HL-60/S4 treated with phorbol 12-myristate 13-acetate at 8.2 ng/mL for 4 days and 3 days (cell line): ENCODE measurements around the gene THEMIS.
"Not testable (repeated sequence)": the region's sequence is repeated elsewhere in the genome, so short reads cannot be mapped to it uniquely, and the experiment has no call there.

Source experiments
- in situ Hi-C: fragments of 300-500 bp; cut with MboI; formaldehyde crosslinking; loops from 2 replicates; pipeline ENCODE4 v1.15.0; 2022; ENCODE audit warnings: low sequenced_read_pairs

THEMIS gene

DNA sequence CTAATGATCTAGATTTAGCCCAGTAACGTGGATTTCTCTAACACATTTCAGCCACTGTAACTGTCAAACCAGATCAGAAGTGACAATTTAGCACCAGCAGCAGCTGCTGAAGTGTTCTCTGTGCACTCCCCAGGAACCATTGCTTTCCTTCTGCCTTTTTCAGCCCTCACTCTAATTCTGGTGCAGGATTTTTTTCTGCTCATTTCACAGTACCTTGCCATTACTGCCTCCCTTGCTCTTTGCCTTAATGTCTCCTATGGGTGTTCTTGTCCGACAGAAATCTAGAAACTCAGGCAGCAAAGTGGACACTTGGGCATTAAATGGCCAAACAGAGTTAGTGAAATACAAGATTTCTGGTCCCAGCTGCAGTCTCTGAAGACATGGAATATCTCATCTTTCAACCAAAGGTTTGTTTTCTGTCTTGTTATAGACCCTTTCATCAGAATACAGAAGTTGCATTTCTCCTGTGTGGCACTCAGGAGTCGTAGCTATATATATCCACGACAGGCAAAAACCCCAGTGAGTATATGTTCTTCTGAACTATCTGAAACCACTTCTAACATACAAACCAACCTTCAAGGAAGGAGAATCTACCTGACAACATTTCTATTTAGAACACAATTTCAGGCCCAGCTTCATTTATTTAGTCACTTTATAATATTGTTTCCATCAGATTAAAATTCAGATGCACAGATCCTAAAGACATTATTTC lies 92.9 kb downstream of the THEMIS start:
- in situ Hi-C loops = no loop called here

DNA sequence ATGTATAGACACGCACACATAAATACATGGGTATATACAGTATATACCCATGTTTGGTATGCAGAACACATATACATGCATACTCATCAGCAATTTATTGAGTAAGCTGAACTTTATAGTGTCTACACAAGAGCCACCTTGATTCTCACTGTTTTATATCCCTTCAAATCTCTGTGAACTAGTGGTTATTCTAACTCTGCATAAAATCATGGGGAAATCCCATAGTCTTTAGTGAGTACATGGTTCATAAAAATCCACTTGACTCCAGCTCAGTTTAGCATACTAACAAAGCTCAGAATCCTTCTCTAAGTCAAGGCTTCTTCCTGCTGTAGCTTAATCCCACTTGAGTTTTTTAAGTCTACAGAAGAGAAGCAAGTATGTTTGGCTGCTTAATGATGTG lies 104.1 kb downstream of the THEMIS start:
- in situ Hi-C loops = no loop called here

DNA sequence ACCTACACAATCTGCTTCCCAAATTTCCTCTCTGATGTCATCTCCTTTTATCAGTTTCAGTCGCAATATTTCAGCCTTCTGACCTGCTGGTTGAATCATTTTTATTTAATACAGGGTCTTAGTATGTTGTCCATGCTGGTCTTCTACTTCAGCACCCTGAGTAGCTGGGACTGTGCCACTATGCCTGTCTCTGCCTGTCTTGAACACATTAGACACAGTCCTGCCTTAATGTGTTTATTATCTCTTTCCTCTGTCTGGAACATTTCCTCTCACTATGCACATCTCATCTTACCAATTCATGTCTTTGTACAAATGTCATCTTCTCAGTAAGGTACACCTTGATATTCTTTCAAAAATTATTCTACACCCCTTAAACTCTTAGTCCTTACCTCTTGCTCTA lies 106.5 kb downstream of the THEMIS start:
- in situ Hi-C loops = no loop called here

DNA sequence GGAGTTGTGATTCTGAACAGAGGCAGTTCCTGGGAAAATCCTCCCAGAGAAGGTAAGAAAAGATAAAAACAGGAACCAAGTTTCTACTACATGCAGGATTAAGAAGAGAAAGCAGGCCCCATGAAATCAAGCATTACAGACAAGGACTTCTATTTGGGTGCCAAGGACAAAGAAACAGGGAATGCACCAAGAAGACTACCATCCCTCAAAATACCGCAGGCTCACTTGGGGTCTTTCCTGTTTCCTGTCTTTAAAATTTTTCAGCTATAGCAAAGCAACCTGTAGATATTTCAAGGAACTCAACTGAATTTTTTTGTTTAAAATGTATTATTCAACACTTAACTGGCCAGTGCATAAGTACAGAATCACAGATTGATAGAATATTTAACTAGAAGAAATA lies 107.5 kb downstream of the THEMIS start:
- in situ Hi-C loops = no loop called here

DNA sequence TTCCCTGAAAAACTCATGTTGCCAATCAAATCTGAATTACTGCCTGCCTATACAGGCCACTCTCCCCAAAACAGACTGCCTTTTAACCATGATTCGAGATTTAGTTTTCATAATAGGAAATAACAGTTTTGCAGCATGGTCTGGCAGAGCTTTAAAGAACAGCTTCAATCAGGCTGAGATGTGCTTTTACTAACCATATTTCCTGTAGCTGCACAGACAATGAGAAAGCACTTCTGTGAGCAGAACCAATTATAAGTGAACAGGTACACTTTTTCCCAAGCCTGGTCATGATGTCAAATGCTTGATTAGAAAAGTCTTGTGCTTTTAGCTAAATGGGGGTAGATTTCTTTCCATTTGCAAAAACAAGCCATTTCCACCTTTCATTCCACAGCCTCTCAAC lies 108.2 kb downstream of the THEMIS start:
- in situ Hi-C loops = no loop called here

DNA sequence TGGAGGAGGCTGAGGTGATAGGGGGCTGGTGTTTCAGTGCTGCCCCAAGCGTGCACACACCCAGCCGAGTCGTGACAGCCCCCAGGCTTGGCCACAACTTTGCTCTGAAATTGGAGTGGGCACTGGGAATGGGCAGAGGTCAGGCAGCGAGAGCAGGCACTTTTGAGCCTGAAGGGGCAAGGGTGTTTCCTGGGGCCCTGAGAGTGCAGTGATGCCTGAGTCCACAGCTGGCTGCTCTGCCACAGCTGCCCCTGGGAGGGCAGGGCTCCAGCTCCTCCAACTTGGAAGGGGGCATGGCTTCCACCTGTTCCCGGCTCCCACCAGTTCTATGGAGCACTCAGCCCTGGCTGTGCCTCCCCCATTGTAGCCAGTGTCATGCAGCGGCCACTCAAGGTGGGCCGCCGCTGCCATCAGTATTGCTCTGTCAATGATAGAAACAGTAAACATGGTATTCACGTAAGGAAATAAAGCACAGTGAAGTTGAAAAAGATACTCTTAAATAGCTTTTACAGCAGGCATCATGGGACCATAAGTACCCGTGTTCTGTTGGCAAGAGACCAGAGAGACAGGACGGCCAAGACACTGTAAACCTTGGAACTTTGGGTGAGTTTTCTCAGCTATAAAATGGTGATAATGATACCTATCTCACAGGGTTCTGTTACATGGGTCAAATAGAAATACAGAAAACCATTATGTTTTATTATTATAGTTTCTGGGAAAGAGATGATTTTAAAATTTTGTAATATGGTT lies 108.9 kb downstream of the THEMIS start:
- in situ Hi-C loops = no loop called here

DNA sequence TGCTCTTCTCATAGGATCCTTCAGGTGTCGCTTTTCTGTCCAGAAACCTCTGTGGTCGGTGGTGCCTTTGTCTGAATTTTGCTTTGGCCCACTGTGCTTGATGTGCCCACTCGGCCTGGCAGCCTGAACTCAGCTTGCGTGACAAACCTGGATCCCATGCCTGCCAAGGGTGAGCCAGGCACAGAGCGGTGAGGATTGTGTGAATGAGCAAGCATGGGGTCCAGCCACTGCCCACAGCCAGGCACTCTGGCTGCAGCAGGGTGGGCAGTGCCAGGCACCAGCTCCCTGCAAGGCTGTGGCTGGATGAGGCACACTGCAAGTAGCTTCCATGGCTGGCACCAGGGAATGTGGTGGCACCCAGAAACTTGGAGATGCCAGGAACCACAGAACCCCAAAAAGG lies 110.3 kb downstream of the THEMIS start:
- in situ Hi-C loops = no loop called here

DNA sequence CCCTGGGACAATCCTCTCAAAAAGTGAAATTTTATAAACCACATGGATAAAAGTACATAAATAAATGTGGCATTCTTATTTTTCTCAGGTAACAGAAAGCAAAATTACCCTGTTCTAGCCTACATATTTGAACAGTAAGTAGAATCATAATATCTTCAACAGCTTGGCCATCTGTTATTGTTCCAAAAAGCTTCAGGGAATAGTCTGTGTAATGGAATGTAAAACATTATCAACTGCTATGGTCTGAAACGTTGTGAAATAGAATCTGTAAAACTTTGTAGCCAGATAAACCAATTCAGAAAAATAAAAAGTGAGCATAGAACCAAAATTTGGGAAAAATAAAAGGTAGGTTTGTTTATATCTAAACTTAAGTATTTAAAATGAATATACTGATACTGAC lies 114.7 kb downstream of the THEMIS start:
- in situ Hi-C loops = no loop called here

DNA sequence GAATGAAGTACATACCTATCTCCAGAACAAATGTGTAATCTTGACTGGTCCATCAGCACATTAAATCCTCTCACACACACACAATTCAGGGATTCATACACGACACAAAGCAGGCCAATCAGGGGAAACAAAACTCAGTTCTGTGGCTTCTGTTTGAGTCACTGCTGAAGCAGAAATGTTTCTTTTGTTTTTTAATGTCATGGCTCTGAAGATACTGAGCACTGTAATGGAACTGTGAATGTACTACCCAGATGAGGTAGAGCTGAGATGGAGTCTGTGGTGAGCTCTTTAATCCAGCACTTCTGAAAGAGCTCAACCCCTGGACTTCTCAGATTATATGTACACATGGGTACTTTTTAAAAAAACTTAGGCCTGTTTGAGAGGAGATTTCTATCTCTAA lies 116.4 kb downstream of the THEMIS start:
- in situ Hi-C loops = no loop called here

DNA sequence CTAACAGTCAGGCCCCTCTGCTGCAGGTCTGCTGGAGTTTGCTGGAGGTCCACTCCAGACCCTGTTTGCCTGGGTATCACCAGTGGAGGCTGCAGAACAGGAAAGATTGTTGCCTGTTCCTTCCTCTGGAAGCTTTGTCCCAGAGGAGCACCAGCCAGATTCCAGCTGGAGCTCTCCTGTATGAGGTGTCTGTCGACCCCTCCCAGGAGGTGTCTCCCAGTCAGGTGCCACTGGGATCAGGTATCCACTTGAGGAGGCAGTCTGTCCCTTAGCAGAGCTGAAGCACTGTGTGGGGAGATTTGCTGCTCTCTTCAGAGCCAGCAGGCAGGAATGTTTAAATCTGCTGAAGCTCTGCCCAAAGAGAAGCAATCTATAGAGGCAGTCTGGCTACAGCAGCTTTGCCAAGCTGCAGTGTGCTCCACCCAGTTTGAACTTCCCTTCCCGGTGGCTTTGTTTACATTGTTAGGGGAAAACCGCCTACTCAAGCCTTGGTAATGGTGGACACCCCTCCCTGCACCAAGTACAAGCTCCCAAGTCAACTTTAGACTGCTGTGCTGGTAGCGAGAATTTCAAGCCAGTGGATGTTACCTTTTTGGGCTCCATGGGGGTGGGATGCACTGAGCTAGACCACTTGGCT lies 119.1 kb downstream of the THEMIS start:
- in situ Hi-C loops = not testable (repeated sequence)

DNA sequence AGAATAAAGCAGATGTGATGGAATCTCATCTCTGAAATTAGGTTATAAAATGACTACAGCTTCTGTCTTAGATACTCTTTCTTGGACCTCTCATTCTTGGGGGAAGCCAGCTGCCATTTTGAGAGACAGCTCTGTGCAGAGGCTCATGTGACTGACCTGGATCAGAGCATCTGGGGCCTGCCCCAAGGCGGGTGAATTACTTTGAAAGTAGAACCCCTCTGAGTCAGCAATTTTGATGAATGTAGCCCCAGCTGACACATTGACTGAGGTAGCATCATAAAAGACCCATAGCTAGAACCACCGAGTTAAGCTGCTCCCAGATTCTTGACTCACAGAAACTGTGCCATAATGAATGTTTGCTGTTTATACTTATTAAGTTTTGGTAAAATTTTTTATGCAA lies 124.5 kb downstream of the THEMIS start:
- in situ Hi-C loops = no loop called here

DNA sequence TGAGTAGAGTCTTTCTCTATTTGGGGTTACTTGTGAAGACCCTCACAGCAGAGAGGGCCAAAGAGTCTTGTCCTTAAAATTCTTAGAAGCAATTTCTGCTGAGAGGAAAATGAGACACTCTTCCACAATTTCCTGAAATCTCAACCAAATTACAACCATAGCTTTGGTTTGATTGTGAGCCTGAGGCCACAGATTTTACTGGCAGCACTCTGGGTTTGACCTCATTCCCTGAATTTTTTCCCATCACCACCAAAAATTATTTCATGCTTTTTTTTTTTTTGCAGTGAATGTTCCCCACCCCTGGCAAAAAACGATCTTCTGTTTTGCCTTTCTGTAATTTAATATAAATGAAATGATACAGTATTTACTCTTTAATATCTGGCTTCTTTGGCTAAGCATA lies 125.5 kb downstream of the THEMIS start:
- in situ Hi-C loops = no loop called here

DNA sequence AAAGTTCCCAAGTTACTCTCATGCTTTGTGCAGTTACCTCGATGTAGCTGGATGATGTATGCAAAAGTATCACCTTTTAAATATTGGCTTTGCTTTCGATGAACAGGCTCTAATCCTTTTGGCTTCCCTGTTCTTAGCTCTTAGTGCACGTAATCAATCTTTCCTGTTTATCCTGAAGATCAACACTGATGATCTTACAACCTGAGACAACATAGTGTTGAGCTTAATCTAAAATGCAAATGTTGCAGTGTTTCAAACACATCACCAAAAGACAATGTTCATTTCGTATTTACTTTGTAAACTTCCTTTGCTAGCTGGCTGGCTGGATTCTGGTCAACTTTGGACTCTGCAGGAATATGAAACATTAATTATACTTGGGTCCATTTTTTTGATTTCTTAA lies 132.1 kb downstream of the THEMIS start:
- in situ Hi-C loops = no loop called here

DNA sequence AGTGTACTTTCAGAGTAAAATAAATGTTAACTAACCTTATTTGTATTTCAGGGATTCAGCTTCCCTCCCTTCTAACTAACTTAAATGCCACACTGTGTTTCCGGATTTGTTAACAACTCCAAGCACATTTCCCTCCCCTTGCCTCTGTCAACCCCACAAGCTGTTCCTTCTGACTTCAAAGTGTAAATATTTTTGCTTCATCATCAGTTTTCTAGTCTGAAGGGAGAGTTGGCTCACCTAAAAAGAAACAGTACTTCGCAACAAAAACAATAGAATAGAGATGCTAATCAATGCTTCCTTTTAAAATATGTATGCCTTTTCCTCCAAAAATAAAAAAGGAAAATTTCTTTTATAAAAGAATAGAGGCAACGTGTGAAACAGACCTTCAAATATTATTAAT lies 132.6 kb downstream of the THEMIS start:
- in situ Hi-C loops = no loop called here

DNA sequence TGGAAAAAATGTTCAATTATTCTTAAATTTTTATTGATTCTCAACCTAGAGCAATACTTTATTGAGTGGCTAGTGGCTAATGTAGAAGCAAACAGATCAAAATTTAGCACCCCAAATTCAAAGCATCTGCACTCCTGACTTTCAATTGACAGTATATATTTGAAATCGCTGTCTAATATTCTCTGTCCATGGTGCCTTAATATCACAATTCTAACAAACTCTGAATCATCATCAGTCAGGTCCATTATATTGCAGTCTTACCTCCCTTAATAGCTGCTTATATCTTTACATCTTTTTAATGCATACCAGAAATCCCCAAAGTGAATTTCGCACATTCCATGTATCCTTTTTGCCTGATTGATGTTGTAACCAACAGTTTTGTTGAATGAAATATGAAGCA lies 134.9 kb downstream of the THEMIS start:
- in situ Hi-C loops = no loop called here

DNA sequence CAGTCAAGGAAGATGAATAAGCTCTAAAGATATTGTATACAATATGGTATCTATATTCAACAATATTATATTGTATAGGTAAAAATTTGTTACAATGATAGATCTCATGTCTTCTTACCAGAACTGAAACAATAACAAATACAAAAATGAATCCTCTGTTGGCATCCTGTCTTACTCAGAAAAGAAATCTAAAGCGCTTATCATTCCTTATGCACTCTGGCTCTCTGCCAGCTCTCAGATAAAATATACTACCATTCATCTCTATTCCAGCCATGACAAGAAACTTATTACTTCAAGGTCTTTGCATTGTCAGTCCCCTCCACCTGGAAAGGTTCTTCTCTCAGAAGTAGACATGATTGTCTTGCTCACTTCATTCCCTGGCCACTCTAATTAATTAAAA lies 138.6 kb downstream of the THEMIS start:
- in situ Hi-C loops = no loop called here

DNA sequence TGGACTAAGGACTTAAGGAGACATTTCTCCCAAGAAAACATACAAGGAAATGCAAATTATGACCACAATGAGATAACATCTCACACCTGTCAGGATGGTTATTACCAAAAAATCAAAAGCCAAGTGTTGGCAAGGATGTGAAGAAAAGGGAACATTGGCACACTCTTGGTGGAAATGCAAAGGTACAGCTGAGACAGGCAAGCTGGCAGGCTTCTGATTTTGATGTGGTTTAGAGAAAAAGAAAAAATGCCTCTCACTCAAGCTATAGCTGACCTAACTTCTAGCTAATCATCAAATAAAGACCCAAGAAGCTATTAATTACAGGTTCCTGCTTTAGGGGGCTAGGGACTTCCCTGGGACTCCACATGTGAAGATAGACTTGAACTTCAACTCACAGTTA lies 139.8 kb downstream of the THEMIS start:
- in situ Hi-C loops = no loop called here

DNA sequence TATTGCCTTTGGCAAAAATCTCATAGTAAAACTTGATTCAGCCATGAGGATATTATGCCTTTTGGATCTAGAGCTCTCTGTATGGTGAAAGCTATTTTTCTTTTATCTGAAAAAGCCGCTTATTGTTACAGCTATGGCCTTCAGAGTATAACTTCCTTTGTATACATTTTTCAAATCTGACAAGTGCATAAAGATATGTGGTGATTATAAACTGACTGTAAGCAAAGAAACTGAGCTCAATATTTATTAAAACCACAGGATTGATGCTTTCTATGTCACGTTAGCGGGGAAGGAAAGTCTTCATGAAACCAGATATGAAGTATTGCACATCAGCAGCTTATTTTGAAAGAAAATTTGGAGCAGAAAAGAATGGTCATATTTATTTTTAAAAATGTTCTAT lies 151.8 kb downstream of the THEMIS start:
- in situ Hi-C loops = no loop called here

DNA sequence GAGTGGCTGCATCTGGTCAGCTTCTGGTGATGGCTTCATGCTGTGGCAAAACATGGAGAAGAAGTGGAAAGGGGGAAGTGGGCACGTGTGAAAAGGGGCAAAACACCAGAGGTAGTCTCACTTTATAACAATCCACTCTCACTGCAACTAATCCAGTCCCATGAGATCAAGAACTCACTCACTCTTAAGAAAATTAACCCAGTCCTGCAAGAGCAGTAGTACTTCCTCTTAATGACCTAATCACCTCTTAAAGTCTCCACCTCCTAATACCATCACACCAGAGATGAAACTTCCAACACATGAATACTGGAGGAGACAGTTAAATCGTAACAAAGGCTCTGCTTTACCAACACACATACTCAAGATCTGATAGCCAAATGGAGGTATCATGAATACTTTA lies 152.6 kb downstream of the THEMIS start:
- in situ Hi-C loops = no loop called here

DNA sequence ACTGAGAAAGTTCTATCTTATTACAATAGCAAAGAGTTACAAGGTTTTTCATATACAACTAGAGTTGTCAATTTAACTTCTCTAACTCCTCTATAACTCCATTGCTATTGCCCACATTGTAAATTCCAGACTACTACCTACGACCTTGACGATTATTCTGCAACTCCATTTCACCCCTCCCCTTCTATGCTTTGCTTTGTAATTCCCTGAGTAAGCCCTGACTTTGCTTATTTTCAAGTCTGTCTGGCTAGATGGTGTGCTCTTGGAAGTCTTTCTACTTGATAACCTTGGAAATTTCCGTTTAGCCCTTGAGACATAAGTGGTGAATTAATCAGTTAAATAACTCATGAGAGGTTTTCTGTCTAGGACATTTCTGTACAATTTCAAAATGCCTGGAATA lies 162.4 kb downstream of the THEMIS start:
- in situ Hi-C loops = no loop called here

DNA sequence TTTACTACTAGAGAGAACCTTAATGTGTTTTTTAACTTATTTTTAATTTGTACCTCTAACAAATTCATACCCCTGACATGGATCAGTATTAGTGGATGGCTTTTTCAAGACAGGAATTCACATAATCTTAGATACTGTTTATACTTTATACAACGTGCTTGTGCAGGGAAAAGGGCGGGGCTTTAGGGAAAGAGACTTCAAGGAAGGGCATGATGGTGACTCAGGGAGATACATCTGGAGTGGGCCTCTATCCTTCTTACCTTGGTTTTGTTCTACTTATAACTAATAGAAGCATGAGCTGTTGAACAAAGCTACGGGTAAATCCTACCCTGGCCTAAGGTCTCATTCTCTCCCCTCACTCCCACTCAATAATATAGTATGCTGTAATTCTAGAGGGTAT lies 163.1 kb downstream of the THEMIS start:
- in situ Hi-C loops = no loop called here

DNA sequence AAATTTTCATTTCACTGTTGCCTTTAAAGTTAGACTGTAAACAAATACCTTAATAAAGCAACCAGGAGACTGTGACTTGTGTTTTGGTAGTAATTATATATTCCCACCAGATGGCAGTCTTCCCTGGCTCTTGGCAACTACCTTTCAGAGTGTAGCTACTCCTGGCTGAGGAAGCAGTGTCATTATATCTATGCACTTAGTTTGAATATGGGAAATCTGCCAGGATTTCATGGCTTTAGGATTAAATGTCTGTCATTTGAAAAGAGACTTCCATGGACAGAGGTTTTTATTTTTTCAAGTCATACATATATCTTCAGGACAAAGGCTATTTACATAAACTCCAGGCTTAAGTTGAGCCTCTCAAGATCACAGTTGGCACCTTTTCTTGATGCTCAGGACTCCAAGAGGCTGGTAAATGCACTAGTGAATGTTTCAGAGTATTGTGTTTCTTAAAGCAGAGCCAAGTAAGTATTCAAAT lies 163.8 kb downstream of the THEMIS start:
- in situ Hi-C loops = no loop called here
